GM23338 (cell line): ENCODE results near the gene MEOX2. TPM values are rescaled to one million over a fixed set of nuclear protein-coding genes. Genes with fewer than 3 reads are reported as not detected.

Experiments used
- ATAC-seq: fragments of 200-7000 bp; cut with Tn5 transposase; 3 replicates; pipeline ENCODE4 v1.9.1; 2020
- DNase-seq: peaks from one replicate; pipeline ENCODE4 v3.0.0-alpha.2; 2015; ENCODE audit warnings: low spot score
- H2AFZ ChIP-seq: fragments of 200-600 bp; sonication (generic); 2 replicates; pipeline ENCODE4 v1.8.0; 2016; ENCODE audit warnings: antibody characterized with exemption, mild to moderate bottlenecking, moderate library complexity
- H3F3A ChIP-seq: fragments of 200-600 bp; sonication (generic); replicated peaks from 2 replicates; pipeline ENCODE4 v1.8.0; 2017; ENCODE audit warnings: antibody characterized with exemption, mixed run types, low read depth
- H3K27ac ChIP-seq: fragments of 200-600 bp; sonication (generic); 2 replicates; pipeline ENCODE4 v1.6.1; 2016; ENCODE audit warnings: low read depth
- H3K27me3 ChIP-seq: fragments of 200-600 bp; sonication (generic); 2 replicates; pipeline ENCODE4 v1.8.0; 2016; ENCODE audit warnings: mild to moderate bottlenecking, mixed run types, moderate library complexity; ENCODE audit not compliant: insufficient read depth
- H3K36me3 ChIP-seq: fragments of 200-600 bp; sonication (generic); 2 replicates; pipeline ENCODE4 v1.8.0; 2016; ENCODE audit warnings: mild to moderate bottlenecking; ENCODE audit not compliant: insufficient read depth
- H3K4me1 ChIP-seq: fragments of 200-600 bp; sonication (generic); 2 replicates; pipeline ENCODE4 v1.8.0; 2016; ENCODE audit warnings: mild to moderate bottlenecking, moderate library complexity; ENCODE audit not compliant: insufficient read depth
- H3K4me2 ChIP-seq: fragments of 200-600 bp; sonication (generic); 2 replicates; pipeline ENCODE4 v1.7.1; 2017; ENCODE audit warnings: mixed run types
- H3K4me3 ChIP-seq: fragments of 200-600 bp; sonication (generic); 2 replicates; pipeline ENCODE4 v1.6.1; 2016; ENCODE audit warnings: mixed run types
- H3K79me2 ChIP-seq: fragments of 200-600 bp; sonication (generic); replicated peaks from 2 replicates; pipeline ENCODE4 v1.8.0; 2017; ENCODE audit warnings: mild to moderate bottlenecking; ENCODE audit not compliant: insufficient read depth
- H3K9me2 ChIP-seq: fragments of 200-600 bp; sonication (generic); 2 replicates; pipeline ENCODE4 v1.8.0; 2017; ENCODE audit not compliant: insufficient read depth
- H4K20me1 ChIP-seq: fragments of 200-600 bp; sonication (generic); replicated peaks from 2 replicates; pipeline ENCODE4 v1.8.0; 2017; ENCODE audit warnings: mild to moderate bottlenecking; ENCODE audit not compliant: insufficient read depth
- H3K27ac Mint-ChIP-seq: 2 replicates; pipeline ENCODE4 v1.8.0; 2020; ENCODE audit warnings: inconsistent platforms, mild to moderate bottlenecking, moderate library complexity, mixed read lengths
- H3K27me3 Mint-ChIP-seq: 3 replicates; pipeline ENCODE4 v1.8.0; 2022; ENCODE audit warnings: low read depth, mild to moderate bottlenecking, moderate library complexity, mixed read lengths, inconsistent platforms; ENCODE audit not compliant: insufficient read depth, poor library complexity
- H3K36me3 Mint-ChIP-seq: 3 replicates; pipeline ENCODE4 v1.8.0; 2021; ENCODE audit warnings: low read depth, mild to moderate bottlenecking, inconsistent platforms, moderate library complexity, mixed read lengths
- H3K4me1 Mint-ChIP-seq: 3 replicates; pipeline ENCODE4 v1.8.0; 2020; ENCODE audit warnings: mild to moderate bottlenecking, inconsistent platforms, mixed read lengths
- H3K4me3 Mint-ChIP-seq: 3 replicates; pipeline ENCODE4 v1.8.0; 2021; ENCODE audit warnings: moderate library complexity, mild to moderate bottlenecking, inconsistent platforms, mixed read lengths
- H3K9me3 Mint-ChIP-seq: 3 replicates; pipeline ENCODE4 v1.8.0; 2020; ENCODE audit warnings: moderate library complexity, mild to moderate bottlenecking, inconsistent platforms, mixed read lengths
- CREB1 ChIP-seq: fragments of 250-450 bp; sonication (Bioruptor Pico); IDR thresholded peaks from 2 replicates; pipeline ENCODE4 v1.5.0; 2020; ENCODE audit warnings: low read depth, mild to moderate bottlenecking, moderate library complexity
- ETS1 ChIP-seq: IDR thresholded peaks from 2 replicates; pipeline ENCODE4 v1.6.1; 2016; ENCODE audit warnings: antibody characterized with exemption
- EZH2 ChIP-seq: fragments of 200-600 bp; sonication (generic); IDR thresholded peaks from one replicate; pipeline ENCODE4 v1.8.0; 2017; ENCODE audit warnings: antibody characterized with exemption, mild to moderate bottlenecking, low read depth; ENCODE audit not compliant: unreplicated experiment
- EZH2phosphoT487 ChIP-seq: fragments of 200-600 bp; sonication (generic); IDR thresholded peaks from one replicate; pipeline ENCODE4 v1.8.1; 2018; ENCODE audit warnings: antibody characterized with exemption; ENCODE audit not compliant: unreplicated experiment
- POLR2AphosphoS5 ChIP-seq: IDR thresholded peaks from 2 replicates; pipeline ENCODE4 v1.6.1; 2016; ENCODE audit warnings: antibody characterized with exemption, low read depth
- REST ChIP-seq: IDR thresholded peaks from one replicate; pipeline ENCODE4 v1.6.1; 2018; ENCODE audit warnings: antibody characterized with exemption; ENCODE audit not compliant: unreplicated experiment
- STAT1 ChIP-seq: IDR thresholded peaks from one replicate; pipeline ENCODE4 v1.6.1; 2016; ENCODE audit warnings: antibody characterized with exemption; ENCODE audit not compliant: unreplicated experiment
- ZNF114 ChIP-seq: fragments of 250-450 bp; sonication (Bioruptor Pico); IDR thresholded peaks from 2 replicates; pipeline ENCODE4 v1.5.0; 2020; ENCODE audit warnings: mild to moderate bottlenecking, moderate library complexity
- ZNF331 ChIP-seq: fragments of 250-450 bp; sonication (Bioruptor Pico); IDR thresholded peaks from 2 replicates; pipeline ENCODE4 v1.5.0; 2020; ENCODE audit warnings: low read depth, mild to moderate bottlenecking, moderate library complexity
- polyA plus RNA-seq: library from polyadenylated mRNA; unstranded; fragments of >200 nt; fragmentation: Nextera tagmentation; extraction: Ambion mirVana; gene quantifications from 2 replicates; pipeline ENCODE4 v1.2.1, GENCODE V29; 2016
- total RNA-seq: library from RNA; depleted of rRNA; stranded (reverse); fragments of >200 nt; shearing (Covaris generic); gene quantifications from 2 replicates; pipeline ENCODE4 v1.2.3, GENCODE V29; 2014
- TF ChIP-seq, protein P1 (sequence below), 2 experiments: fragments of 200-600 bp in 1 of 2; sonication (generic) in 1 of 2; conservative IDR thresholded peaks; 2 replicates each; pipeline versions ENCODE4 v1.5.1 to v1.6.1; 2016 to 2017; ENCODE audit warnings: antibody characterized with exemption in 2 of 2, low read depth in 2 of 2, mild to moderate bottlenecking in 2 of 2, moderate library complexity in 1 of 2

The MEOX2 gene
- total and polyA plus RNA-seq, 2 experiments from 2014 or later, result 0.50 to 1.2 TPM

- H3K27me3 Mint-ChIP-seq, result peaks cover 50% of the 10 kb centered on the region
- no peaks in the 10 kb centered on the region for H3K36me3 ChIP-seq
Measured at GRCh38 chr7:15686957-15687545, 568 bp upstream of the MEOX2 start.

GRCh38 chr7:15685358-15686294 is 857 bp downstream of the MEOX2 start:
- no peak overlapping the region for H3K27ac Mint-ChIP-seq
- H3F3A ChIP-seq, result peaks cover 3% of the 10 kb centered on the region; the same call in 1 of the 2 replicates
- peak overlapping the region; percentile 95 for H2AFZ ChIP-seq
- peaks cover 50% of the 10 kb centered on the region for H3K27me3 Mint-ChIP-seq
- H3K79me2 ChIP-seq, result no peaks in the 10 kb centered on the region
- H3K27ac ChIP-seq, result no peak overlapping the region
- peaks cover 32% of the 10 kb centered on the region for H3K4me1 Mint-ChIP-seq
- H3K9me3 Mint-ChIP-seq, result no peaks in the 10 kb centered on the region
- DNase-seq (peak; percentile 74), ATAC-seq (peak; percentile 75)
- peak; percentile 43 for TF ChIP-seq EZH2
- TF ChIP-seq POLR2AphosphoS5, result no peak
- peaks cover 62% of the 10 kb centered on the region for H3K27me3 ChIP-seq
- peak overlapping the region; percentile 65 for H3K4me3 ChIP-seq
- H4K20me1 ChIP-seq, result no peaks in the 10 kb centered on the region
- H3K4me1 ChIP-seq, result peaks cover 25% of the 10 kb centered on the region
- no peaks in the 10 kb centered on the region for H3K9me2 ChIP-seq
- H3K36me3 ChIP-seq, result no peaks in the 10 kb centered on the region
- H3K4me2 ChIP-seq, result peak overlapping the region; percentile 75
- H3K36me3 Mint-ChIP-seq, result no peaks in the 10 kb centered on the region
- H3K4me3 Mint-ChIP-seq, result peak overlapping the region; percentile 75

More at GRCh38 chr7:15686957-15687545, 568 bp upstream of the MEOX2 start:
- no peaks in the 10 kb centered on the region for H3K79me2 ChIP-seq
- no peak overlapping the region for H3K27ac Mint-ChIP-seq
- no peak overlapping the region for H3K27ac ChIP-seq
- H3K4me3 ChIP-seq, result peak overlapping the region; percentile 65
- H3K9me2 ChIP-seq, result no peaks in the 10 kb centered on the region
- TF ChIP-seq CREB1 (CRISPR knock-in tag), result no peak
- TF ChIP-seq STAT1, result no peak
- peak; percentile 80 for TF ChIP-seq EZH2
- ATAC-seq (peak; percentile 7), DNase-seq (peak; percentile 38)
- H3K4me1 Mint-ChIP-seq, result peaks cover 35% of the 10 kb centered on the region
- H3K36me3 Mint-ChIP-seq, result no peaks in the 10 kb centered on the region
- H3K27me3 ChIP-seq, result peaks cover 62% of the 10 kb centered on the region
- H3K4me2 ChIP-seq, result peak overlapping the region; percentile 75
- no peaks in the 10 kb centered on the region for H4K20me1 ChIP-seq
- no peaks in the 10 kb centered on the region for H3K9me3 Mint-ChIP-seq
- peak overlapping the region; percentile 95 for H2AFZ ChIP-seq
- H3K4me1 ChIP-seq, result peaks cover 28% of the 10 kb centered on the region
- H3F3A ChIP-seq, result peaks cover 3% of the 10 kb centered on the region; the same call in 1 of the 2 replicates
- H3K4me3 Mint-ChIP-seq, result peak overlapping the region; percentile 75

GRCh38 chr7:15684871-15685270 is 1.6 kb downstream of the MEOX2 start:
- peak; percentile 4; the same call in 1 of the 3 replicates for ATAC-seq
- Histone ChIP-seq H3K4me2 (peak overlapping the region; percentile 75), H3K36me3 (no peaks in the 10 kb centered on the region), H4K20me1 (no peaks in the 10 kb centered on the region), H3K4me1 (peaks cover 25% of the 10 kb centered on the region), H3K79me2 (no peaks in the 10 kb centered on the region), H3K27me3 (peaks cover 62% of the 10 kb centered on the region), H3K4me3 (peak overlapping the region; percentile 65), H3K9me2 (no peaks in the 10 kb centered on the region), H3F3A (peaks cover 3% of the 10 kb centered on the region; the same call in 1 of the 2 replicates), H2AFZ (peak overlapping the region; percentile 95), H3K27ac (no peak overlapping the region)
- peak overlapping the region; percentile 75 for H3K4me3 Mint-ChIP-seq
- H3K27ac Mint-ChIP-seq, result no peak overlapping the region
- DNase-seq, result peak; percentile 39
- no peaks in the 10 kb centered on the region for H3K9me3 Mint-ChIP-seq
- H3K36me3 Mint-ChIP-seq, result no peaks in the 10 kb centered on the region
- H3K4me1 Mint-ChIP-seq, result peaks cover 32% of the 10 kb centered on the region
- H3K27me3 Mint-ChIP-seq, result peaks cover 50% of the 10 kb centered on the region
- TF ChIP-seq POLR2AphosphoS5 (no peak), ZNF114 (CRISPR knock-in tag) (no peak), EZH2phosphoT487 (no peak), REST (no peak), EZH2 (no peak), ZNF331 (CRISPR knock-in tag) (no peak), ETS1 (no peak), CREB1 (CRISPR knock-in tag) (no peak)
- TF ChIP-seq, protein P1, sequence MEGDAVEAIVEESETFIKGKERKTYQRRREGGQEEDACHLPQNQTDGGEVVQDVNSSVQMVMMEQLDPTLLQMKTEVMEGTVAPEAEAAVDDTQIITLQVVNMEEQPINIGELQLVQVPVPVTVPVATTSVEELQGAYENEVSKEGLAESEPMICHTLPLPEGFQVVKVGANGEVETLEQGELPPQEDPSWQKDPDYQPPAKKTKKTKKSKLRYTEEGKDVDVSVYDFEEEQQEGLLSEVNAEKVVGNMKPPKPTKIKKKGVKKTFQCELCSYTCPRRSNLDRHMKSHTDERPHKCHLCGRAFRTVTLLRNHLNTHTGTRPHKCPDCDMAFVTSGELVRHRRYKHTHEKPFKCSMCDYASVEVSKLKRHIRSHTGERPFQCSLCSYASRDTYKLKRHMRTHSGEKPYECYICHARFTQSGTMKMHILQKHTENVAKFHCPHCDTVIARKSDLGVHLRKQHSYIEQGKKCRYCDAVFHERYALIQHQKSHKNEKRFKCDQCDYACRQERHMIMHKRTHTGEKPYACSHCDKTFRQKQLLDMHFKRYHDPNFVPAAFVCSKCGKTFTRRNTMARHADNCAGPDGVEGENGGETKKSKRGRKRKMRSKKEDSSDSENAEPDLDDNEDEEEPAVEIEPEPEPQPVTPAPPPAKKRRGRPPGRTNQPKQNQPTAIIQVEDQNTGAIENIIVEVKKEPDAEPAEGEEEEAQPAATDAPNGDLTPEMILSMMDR (conservative IDR thresholded peaks at IDR 0.05; ENCODE audit: low read depth in 2 of 2), result no peak
